GM12875 (cell line): ENCODE measurements around the gene SLC6A13.

Experiments used
- H3K4me3 ChIP-seq: one replicate; pipeline ENCODE4 v1.5.1; 2011; ENCODE audit warnings: low read depth, low read length, control low read depth
- TF ChIP-seq, protein P1 (sequence below): IDR thresholded peaks from 2 replicates; pipeline ENCODE4 v1.5.1; 2011; ENCODE audit warnings: low read depth, mild to moderate bottlenecking, control low read depth, inconsistent platforms, low read length, moderate library complexity, borderline replicate concordance; ENCODE audit not compliant: insufficient read depth

Gene SLC6A13

GRCh38 chr12:253116-253831, 9.4 kb downstream of the SLC6A13 start:
- TF ChIP-seq, protein P1, sequence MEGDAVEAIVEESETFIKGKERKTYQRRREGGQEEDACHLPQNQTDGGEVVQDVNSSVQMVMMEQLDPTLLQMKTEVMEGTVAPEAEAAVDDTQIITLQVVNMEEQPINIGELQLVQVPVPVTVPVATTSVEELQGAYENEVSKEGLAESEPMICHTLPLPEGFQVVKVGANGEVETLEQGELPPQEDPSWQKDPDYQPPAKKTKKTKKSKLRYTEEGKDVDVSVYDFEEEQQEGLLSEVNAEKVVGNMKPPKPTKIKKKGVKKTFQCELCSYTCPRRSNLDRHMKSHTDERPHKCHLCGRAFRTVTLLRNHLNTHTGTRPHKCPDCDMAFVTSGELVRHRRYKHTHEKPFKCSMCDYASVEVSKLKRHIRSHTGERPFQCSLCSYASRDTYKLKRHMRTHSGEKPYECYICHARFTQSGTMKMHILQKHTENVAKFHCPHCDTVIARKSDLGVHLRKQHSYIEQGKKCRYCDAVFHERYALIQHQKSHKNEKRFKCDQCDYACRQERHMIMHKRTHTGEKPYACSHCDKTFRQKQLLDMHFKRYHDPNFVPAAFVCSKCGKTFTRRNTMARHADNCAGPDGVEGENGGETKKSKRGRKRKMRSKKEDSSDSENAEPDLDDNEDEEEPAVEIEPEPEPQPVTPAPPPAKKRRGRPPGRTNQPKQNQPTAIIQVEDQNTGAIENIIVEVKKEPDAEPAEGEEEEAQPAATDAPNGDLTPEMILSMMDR: no peak
- no peak overlapping the region for H3K4me3 ChIP-seq

GRCh38 chr12:252636-253035, 10.0 kb downstream of the SLC6A13 start:
- no peak overlapping the region for H3K4me3 ChIP-seq
- TF ChIP-seq, protein P1: no peak

- TF ChIP-seq, protein P1: no peak
- no peak overlapping the region for H3K4me3 ChIP-seq
Measured at GRCh38 chr12:247271-247670, 15.4 kb downstream of the SLC6A13 start.

DNA sequence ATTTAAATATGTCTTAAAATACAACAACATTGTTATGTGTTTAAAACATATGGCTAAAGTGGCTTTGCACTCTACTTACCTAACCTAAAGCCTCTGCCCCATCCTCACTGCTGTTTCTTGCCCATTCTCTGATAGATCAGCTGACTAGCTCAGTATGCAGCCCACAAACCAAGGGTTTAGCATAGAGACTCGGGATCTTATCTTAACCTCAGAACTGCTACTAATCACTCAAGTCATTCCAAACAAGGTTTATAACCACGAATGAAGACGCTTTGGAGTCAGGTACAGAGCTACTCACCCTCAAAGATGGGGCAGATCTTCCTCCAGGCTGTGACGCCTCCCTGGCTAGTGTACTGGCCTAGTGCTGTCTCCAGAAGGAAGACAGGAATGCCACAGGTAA, 19.3 kb downstream of the SLC6A13 start:
- no peak overlapping the region for H3K4me3 ChIP-seq
- TF ChIP-seq, protein P1: no peak

GRCh38 chr12:242496-242895, 20.1 kb downstream of the SLC6A13 start:
- H3K4me3 ChIP-seq: no peak overlapping the region
- TF ChIP-seq, protein P1: no peak

- TF ChIP-seq, protein P1: no peak
- no peak overlapping the region for H3K4me3 ChIP-seq
Measured at GRCh38 chr12:241266-241665, 21.4 kb downstream of the SLC6A13 start.

DNA sequence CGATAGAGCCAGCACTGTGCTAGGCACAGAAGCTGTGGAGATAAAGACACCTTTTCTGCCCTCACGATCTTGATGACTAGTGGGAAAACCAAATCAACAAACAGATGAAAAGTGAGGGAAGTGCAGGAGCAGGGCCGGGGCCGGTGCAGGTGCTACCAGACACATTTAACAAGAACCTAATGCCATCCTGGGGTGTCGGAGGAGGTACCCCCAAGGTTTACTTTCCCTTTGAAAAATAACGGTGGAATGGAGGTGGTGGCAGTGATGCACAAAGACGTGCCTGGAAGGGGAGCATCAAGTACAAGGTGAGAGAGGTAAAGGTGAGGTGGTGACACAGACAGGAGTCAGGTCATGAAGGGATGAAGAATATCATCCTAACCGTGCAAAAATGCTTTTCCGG, 22.1 kb downstream of the SLC6A13 start:
- TF ChIP-seq, protein P1: no peak
- H3K4me3 ChIP-seq: no peak overlapping the region
